ENCODE measurements around the gene TMEM39B. TPM values are rescaled to one million over a fixed set of nuclear protein-coding genes. Genes with fewer than 3 reads are reported as not detected.

TMEM39B gene
- total RNA-seq, 4 donors from 2014 or later: 2.9 to 6.1 (median 4.8) TPM

DNA sequence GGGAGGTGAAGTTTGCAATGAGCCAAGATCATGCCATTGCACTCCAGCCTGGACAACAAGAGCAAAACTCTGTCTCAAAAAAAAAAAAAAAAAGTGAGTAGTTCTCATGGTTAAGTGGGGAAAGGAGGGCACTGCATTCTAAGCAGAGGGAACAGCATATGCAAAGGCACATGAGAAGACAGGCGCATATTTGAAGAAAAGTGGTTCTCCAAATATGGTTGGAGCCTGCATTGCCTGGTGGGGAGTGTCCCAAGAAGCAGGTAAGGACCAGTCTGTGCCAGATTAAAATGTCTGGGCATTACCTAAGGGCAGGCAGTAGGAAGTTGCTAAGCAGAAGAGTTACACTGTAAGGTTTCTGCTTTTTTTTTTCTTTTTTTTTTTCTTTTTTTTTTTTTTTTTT lies 32.6 kb downstream of the TMEM39B start:
- peaks cover 0 to 28% (median 20%) of the 10 kb centered on the region in 4 donors for H3K36me3 ChIP-seq
- intact Hi-C loops (cut with DNase I): loop anchor here (5.0 kb wide), 1 partner anchor 33 kb away; the partner anchor contains the start of gene TMEM39B
- peaks cover 16 to 25% (median 21%) of the 10 kb centered on the region in 4 donors for H3K4me1 ChIP-seq
- 100% methylated on average over 1 of the region's 1 CpG for WGBS
- H3K4me3 ChIP-seq: no peak overlapping the region
- no peaks in the 10 kb centered on the region for H3K27me3 ChIP-seq
- DNase-seq (ENCODE audit: extremely low spot score): no peak
- H3K27ac ChIP-seq (replicated peaks in 1 of 4): no peak overlapping the region
- no peak for TF ChIP-seq EP300 (IDR thresholded peaks at IDR 0.05)
- TF ChIP-seq POLR2AphosphoS5 (IDR thresholded peaks at IDR 0.05): no peak
- no peak for TF ChIP-seq POLR2A (IDR thresholded peaks at IDR 0.05; ENCODE audit: low read depth)
- TF ChIP-seq CTCF (IDR thresholded peaks at IDR 0.05): no peak
- no peaks in the 10 kb centered on the region for H3K9me3 ChIP-seq

- H3K9me3 ChIP-seq: no peaks in the 10 kb centered on the region
- H3K4me3 ChIP-seq: peak overlapping the region in 3 of 4 donors; percentile 84 to 93 (median 91)
- H3K27ac ChIP-seq (replicated peaks in 1 of 4): no peak overlapping the region
- WGBS: 90% methylated on average over 9 of the region's 9 CpGs
- peaks cover 0 to 14% (median 12%) of the 10 kb centered on the region in 4 donors for H3K36me3 ChIP-seq
- no peak for DNase-seq (ENCODE audit: extremely low spot score)
- intact Hi-C loops (cut with DNase I): loop anchor here (5.0 kb wide), 1 partner anchor 34 kb away; the partner anchor contains the start of gene TMEM39B
- TF ChIP-seq CTCF (IDR thresholded peaks at IDR 0.05): no peak
- no peak for TF ChIP-seq POLR2AphosphoS5 (IDR thresholded peaks at IDR 0.05)
- no peak for TF ChIP-seq POLR2A (IDR thresholded peaks at IDR 0.05; ENCODE audit: low read depth)
- no peak for TF ChIP-seq EP300 (IDR thresholded peaks at IDR 0.05)
- no peaks in the 10 kb centered on the region for H3K27me3 ChIP-seq
- H3K4me1 ChIP-seq: peaks cover 30 to 39% (median 36%) of the 10 kb centered on the region in 4 donors
Observed at GRCh38 chr1:32106663-32107275, 34.0 kb downstream of the TMEM39B start.

DNA sequence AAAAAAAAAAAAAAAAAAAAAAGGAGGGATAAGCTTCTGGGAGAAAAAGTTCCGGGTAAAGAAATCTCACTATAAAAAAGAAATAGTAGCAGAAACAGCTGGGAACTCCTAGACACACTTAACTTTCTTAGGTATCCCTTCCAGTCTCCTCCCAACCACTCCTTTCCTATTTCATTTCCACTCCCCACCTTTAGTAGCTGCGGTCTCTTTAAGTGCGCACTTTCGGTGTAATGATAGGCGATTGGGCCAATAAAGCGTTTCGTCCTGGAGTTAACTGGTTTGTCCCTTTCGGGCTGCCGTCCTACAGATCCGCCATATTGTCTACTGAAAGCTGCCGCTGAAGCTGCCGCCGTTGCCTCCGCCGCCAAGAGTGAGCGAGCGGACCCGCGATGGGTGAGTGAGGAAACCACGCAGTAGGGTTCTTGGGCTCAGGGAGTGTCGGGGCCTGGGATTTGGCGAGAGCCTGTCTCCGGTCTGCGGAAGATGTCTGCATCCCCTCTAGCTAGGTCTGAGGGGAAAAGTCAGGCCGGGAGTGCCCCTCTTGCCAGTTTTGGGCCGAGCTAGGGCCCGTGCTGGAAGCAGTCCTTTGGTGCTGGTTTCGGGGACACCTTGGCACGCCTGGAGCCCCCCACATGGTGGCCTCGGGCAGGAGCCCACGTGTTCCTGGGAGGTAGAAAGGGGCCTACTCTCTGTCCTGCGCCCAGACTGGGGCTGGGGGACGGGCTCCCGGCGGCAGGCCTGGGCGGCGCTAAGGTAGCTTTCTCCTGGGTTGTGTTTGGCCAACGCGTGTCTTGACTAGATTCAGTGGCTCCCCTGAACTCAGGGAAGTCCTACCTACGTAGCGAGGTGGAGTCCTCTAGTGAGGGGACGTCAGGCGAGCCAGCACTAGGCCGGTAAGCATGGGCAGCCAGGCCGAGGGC lies 35.3 kb downstream of the TMEM39B start, which contains the start of gene KPNA6:
KPNA6 (plus strand) TSS at position 315 of the 920 bp plus-strand sequence; CDS start at position 390, 75 bp downstream.
- Histone ChIP-seq H3K27me3 (no peaks in the 10 kb centered on the region), H3K4me3 (peak within 1 kb of the TSS; percentile 84 to 93 (median 88)), H3K27ac (replicated peaks in 1 of 4) (peak within 1 kb of the TSS; percentile 89 to 92 (median 90)), H3K9me3 (no peaks in the 10 kb centered on the region), H3K36me3 (peaks cover 0 to 6% (median under 1%) of the 10 kb centered on the region in 4 donors), H3K4me1 (peaks cover 43 to 52% (median 46%) of the 10 kb centered on the region in 4 donors)
- intact Hi-C loops (cut with DNase I): loop anchor here (5.0 kb wide), 1 partner anchor 36 kb away; the partner anchor contains the start of gene TMEM39B
- DNase-seq (ENCODE audit: extremely low spot score): peak; percentile 97
- WGBS: 0% methylated on average over 35 of the region's 45 CpGs
- TF ChIP-seq CTCF (IDR thresholded peaks at IDR 0.05) (peak in 1 of 3 experiments; percentile 20), POLR2AphosphoS5 (IDR thresholded peaks at IDR 0.05) (peak; percentile 89 to 91), POLR2A (IDR thresholded peaks at IDR 0.05; ENCODE audit: low read depth) (peak; percentile 34), EP300 (IDR thresholded peaks at IDR 0.05) (no peak)

DNA sequence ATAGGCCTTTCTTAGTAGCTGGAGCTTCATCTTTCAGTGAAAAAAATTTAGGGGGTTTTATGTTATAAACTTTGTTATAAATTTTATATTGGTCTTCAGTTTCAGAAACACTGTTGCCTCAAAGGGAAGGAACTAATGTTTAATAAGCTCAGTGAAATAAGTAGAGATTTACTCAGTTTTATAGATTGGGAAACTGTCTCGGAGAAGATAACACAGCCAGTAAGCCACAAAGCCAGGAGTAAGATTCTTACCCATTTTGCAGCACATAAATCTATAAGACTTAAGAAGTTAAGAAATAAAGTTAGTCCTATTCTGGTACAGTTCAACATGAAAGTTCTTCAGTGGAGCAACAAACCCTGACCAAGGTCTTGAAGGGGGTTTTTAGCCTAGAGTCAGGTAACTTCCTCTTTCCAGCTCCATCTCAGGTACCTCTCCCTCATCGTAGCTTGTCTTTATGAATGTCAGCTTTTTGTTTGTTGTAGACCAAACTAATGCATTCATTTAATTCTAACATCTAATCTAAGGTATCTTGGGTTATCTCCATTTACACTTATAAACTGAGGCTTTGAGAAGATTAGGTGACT lies 38.4 kb downstream of the TMEM39B start:
- H3K9me3 ChIP-seq: no peaks in the 10 kb centered on the region
- H3K27me3 ChIP-seq: no peaks in the 10 kb centered on the region
- H3K36me3 ChIP-seq: peaks cover 0 to 6% (median 0%) of the 10 kb centered on the region in 4 donors
- H3K4me1 ChIP-seq: peaks cover 53 to 74% (median 69%) of the 10 kb centered on the region in 4 donors
- no peak overlapping the region for H3K27ac ChIP-seq (replicated peaks in 1 of 4)
- H3K4me3 ChIP-seq: no peak overlapping the region
- no peak for TF ChIP-seq POLR2A (IDR thresholded peaks at IDR 0.05; ENCODE audit: low read depth)
- no peak for TF ChIP-seq CTCF (IDR thresholded peaks at IDR 0.05)
- no peak for DNase-seq (ENCODE audit: extremely low spot score)
- 82% methylated on average over 2 of the region's 2 CpGs for WGBS
- intact Hi-C loops (cut with DNase I): no loop called here
